Subcutaneous abdominal adipose tissue (tissue), 5 donors: Measurements from ENCODE around the gene APBB2.
"Not testable (repeated sequence)": the region's sequence is repeated elsewhere in the genome, so short reads cannot be mapped to it uniquely, and the experiment has no call there.

Experiments used
- H3K27ac ChIP-seq: one replicate; pipeline ENCODE4 v1.7.0; 2013; ENCODE audit warnings: low read depth, mild to moderate bottlenecking, inconsistent platforms, low read length, moderate library complexity
- H3K27me3 ChIP-seq, 5 donors: one replicate each; pipeline ENCODE4 v1.7.0; 2013; ENCODE audit warnings: low read length in 5 of 5, inconsistent platforms in 1 of 5; ENCODE audit not compliant: control insufficient read depth in 5 of 5, insufficient read depth in 4 of 5
- H3K36me3 ChIP-seq, 5 donors: one replicate each; pipeline ENCODE4 v1.7.0; 2013; ENCODE audit warnings: low read length in 5 of 5; ENCODE audit not compliant: control insufficient read depth in 5 of 5, insufficient read depth in 5 of 5
- H3K4me1 ChIP-seq, 5 donors: one replicate each; pipeline ENCODE4 v1.7.0; 2013; ENCODE audit warnings: low read length in 5 of 5, mild to moderate bottlenecking in 3 of 5, moderate library complexity in 1 of 5; ENCODE audit not compliant: control insufficient read depth in 5 of 5, insufficient read depth in 5 of 5
- H3K4me3 ChIP-seq, 5 donors: one replicate each; pipeline ENCODE4 v1.7.0; 2013; ENCODE audit warnings: low read length in 5 of 5, low read depth in 1 of 5
- H3K9ac ChIP-seq, 5 donors: one replicate each; pipeline ENCODE4 v1.7.0; 2013; ENCODE audit warnings: low read length in 5 of 5, mild to moderate bottlenecking in 4 of 5, moderate library complexity in 3 of 5
- H3K9me3 ChIP-seq, 5 donors: one replicate each; pipeline ENCODE4 v1.7.0; 2013; ENCODE audit warnings: low read length in 5 of 5; ENCODE audit not compliant: control insufficient read depth in 5 of 5
- donor health status: healthy.
- donor health status: healthy.
- donor health status: healthy.
- donor health status: healthy.
- donor health status: healthy.

The APBB2 gene

DNA sequence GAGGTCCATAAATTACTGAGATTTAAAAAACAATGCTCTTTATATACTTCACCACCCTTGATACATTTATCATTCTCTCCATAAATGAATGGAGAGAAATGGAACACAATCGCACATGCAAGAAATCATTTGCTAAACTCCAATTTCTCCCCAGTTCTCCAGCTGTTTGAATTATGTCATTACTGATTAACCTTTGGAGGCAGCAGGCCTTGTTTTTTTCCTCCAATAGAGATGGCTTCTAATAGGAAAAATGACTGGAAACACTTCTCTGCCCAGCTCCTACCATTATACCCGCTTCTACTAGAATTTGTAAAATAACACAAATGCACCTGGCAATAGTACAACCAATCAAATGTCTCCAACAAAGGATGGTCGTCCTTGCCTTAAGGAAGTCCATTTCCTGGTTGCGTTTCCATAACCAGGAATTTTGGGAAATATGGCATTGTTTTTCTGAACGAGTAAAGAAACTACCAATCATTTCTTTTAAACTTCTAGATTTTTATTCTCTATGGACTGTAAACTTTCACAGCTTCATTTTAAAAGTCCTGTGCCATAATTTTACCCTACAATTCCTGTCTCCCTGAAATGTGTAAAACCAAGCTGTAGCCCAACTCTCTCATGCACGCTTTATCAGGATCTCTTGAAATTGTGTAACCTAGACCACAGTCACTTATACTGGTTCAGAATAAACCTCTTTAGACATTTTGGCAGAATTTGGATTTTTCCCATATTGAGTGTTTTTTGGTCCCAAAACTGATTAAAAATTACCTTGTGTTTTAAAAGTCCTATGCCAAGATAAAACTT is 60.1 kb downstream of the APBB2 start:
- Histone ChIP-seq H3K4me3 (no peak overlapping the region), H3K9ac (no peak overlapping the region), H3K9me3 (no peaks in the 10 kb centered on the region), H3K27ac (peak overlapping the region; percentile 88), H3K4me1 (peaks cover 3 to 37% (median 31%) of the 10 kb centered on the region in 5 donors), H3K27me3 (no peaks in the 10 kb centered on the region), H3K36me3 (no peaks in the 10 kb centered on the region)

DNA sequence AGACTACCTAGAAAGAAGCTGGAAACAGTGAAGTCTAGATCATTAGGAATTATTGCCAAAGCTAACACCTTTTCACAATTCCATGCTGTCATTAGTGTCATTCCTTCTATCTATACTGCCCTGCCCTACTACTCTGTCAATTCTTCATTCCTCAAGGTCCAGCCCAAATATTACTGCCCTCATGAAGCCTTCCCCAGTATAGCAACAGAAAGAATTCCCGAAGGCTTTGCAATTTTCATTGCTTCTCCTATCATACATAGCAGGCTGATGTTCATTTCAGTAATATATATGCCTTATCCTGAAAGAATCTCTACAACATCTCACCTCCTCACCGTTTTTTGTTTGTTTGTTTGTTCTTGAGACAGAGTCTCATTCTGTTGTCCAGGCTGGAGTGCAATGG is 63.9 kb downstream of the APBB2 start:
- Histone ChIP-seq H3K36me3 (no peaks in the 10 kb centered on the region), H3K27ac (peak overlapping the region; percentile 51), H3K4me3 (no peak overlapping the region), H3K27me3 (no peaks in the 10 kb centered on the region), H3K4me1 (peaks cover 5 to 47% (median 41%) of the 10 kb centered on the region in 5 donors), H3K9ac (no peak overlapping the region), H3K9me3 (no peaks in the 10 kb centered on the region)

DNA sequence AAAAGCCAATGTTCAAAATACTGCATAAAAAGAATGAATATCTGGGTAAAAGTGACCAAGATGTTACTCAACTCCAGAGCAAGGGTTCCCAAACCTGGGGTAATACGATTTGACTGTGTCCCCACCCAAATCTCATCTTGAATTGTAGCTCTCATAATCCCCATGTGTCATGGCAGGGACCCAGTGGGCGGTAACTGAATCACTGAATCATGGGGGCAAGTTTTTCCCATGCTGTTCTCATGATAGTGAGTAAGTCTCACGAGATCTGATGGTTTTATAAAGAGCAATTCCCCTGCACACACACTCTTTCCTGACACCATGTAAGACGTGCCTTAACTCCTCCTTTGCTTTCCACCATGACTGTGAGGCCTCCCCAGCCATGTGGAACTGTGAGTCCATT is 64.8 kb downstream of the APBB2 start:
- H3K27me3 ChIP-seq, H3K9ac ChIP-seq, H3K36me3 ChIP-seq, H3K9me3 ChIP-seq, H3K4me3 ChIP-seq: not testable (repeated sequence)
- Histone ChIP-seq H3K27ac (peak overlapping the region; percentile 51), H3K4me1 (peaks cover 5 to 54% (median 43%) of the 10 kb centered on the region in 5 donors)

DNA sequence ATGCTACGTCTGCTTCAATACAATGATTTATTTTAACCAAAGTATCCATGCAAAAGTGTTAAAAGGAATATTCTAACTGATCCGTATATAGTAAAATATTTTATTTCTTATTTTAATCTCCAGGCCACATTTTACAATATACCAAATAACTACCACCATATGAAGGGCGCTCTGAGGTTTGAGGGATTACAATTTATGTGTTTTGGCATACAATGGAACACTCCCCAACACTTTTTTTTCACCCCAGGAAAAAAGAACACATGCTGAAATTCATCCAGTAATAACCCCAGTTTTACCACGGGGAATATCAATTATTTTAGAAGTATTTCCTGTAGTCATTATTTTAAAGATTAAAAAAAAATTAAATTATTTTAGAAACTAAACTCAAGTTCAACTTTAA is 65.4 kb downstream of the APBB2 start:
- H3K27me3 ChIP-seq, result no peaks in the 10 kb centered on the region
- no peak overlapping the region for H3K4me3 ChIP-seq
- peak overlapping the region; percentile 65 for H3K27ac ChIP-seq
- no peaks in the 10 kb centered on the region for H3K9me3 ChIP-seq
- H3K9ac ChIP-seq, result no peak overlapping the region
- H3K36me3 ChIP-seq, result no peaks in the 10 kb centered on the region
- peaks cover 5 to 56% (median 43%) of the 10 kb centered on the region in 5 donors for H3K4me1 ChIP-seq

DNA sequence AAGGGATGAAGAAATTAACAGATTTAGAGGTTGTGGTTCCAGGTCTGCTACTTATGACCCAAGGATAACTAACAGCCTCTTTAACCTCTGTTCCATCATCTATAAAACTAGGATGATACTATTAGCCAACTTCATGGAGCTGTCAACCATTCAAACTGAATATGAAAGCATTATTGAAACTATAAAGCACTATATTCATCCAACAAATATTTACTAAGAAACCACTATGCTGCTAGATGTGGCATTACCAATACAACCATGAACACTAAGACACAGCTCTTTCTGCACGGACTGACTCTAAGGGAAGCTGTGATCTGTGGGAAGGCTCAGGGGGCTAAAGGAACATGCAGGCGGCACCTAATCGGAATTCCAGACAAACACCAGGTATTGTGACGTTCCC is 66.0 kb downstream of the APBB2 start:
- peak overlapping the region; percentile 65 for H3K27ac ChIP-seq
- no peak overlapping the region for H3K4me3 ChIP-seq
- no peaks in the 10 kb centered on the region for H3K9me3 ChIP-seq
- peak overlapping the region in 1 of 5 donors; percentile 6 for H3K9ac ChIP-seq
- peaks cover 5 to 59% (median 47%) of the 10 kb centered on the region in 5 donors for H3K4me1 ChIP-seq
- H3K36me3 ChIP-seq, result no peaks in the 10 kb centered on the region
- H3K27me3 ChIP-seq, result no peaks in the 10 kb centered on the region

DNA sequence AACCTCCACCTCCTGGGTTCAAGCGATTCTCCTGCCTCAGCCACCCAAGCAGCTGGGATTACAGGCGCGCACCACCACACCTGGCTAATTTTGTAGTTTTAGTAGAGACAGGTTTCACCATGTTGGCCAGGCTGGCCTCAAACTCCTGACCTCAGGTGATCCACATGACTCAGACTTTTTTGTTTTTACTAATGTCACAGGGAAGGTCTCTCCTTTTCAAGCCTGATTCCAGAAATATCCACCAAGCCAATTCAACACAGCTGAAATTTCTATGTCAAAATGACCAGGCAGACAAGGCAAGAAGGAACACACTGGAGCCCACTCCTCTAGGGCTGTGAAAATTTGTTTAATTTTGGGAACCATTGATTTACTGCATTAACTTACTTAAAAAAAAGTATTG is 66.8 kb downstream of the APBB2 start:
- H3K9ac ChIP-seq, H3K36me3 ChIP-seq, H3K4me3 ChIP-seq, H3K27me3 ChIP-seq, H3K9me3 ChIP-seq: not testable (repeated sequence)
- Histone ChIP-seq H3K27ac (peak overlapping the region; percentile 95), H3K4me1 (peaks cover 5 to 66% (median 54%) of the 10 kb centered on the region in 5 donors)

DNA sequence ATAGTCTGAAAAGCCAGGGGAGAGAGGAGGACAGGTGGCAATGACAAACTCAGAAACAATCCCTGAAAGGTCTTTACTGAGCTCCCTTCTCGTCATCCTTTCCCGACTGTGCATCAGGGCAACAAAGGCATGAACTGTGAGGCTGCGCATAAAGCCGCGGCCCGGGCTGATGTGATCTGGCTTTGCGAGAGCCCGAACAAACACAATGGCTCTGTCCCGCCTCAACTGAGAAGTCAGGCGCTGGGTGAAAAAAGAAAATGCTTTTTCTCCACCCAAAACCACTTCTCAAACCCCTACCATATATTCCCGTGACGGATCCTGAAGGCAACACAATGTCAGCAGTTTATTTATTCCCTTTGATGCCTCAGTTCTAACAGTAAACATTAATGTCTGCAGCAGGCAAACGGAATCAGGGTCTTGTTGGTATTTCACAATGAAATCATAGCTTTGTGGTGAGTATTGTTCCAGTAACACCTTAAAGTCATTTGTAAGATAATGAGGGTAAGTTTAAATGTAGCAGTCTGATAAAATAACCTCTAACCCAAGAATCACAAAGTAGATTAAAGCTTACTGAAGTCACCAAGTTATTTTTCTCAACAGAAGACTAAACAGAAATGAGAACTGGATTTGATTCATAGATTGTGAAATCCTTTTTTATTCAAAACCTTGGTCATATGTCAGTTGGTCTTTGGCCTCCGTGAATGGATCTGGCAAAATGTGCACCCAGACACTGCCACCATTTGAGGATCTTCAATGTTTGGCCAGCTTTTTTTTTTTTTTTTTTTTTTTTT is 67.4 kb downstream of the APBB2 start:
- no peaks in the 10 kb centered on the region for H3K36me3 ChIP-seq
- no peaks in the 10 kb centered on the region for H3K9me3 ChIP-seq
- H3K9ac ChIP-seq, result peak overlapping the region in 4 of 5 donors; percentile 11 to 48 (median 35)
- no peaks in the 10 kb centered on the region for H3K27me3 ChIP-seq
- H3K4me3 ChIP-seq, result peak overlapping the region in 1 of 5 donors; percentile 27
- peaks cover 5 to 73% (median 61%) of the 10 kb centered on the region in 5 donors for H3K4me1 ChIP-seq
- peak overlapping the region; percentile 95 for H3K27ac ChIP-seq

DNA sequence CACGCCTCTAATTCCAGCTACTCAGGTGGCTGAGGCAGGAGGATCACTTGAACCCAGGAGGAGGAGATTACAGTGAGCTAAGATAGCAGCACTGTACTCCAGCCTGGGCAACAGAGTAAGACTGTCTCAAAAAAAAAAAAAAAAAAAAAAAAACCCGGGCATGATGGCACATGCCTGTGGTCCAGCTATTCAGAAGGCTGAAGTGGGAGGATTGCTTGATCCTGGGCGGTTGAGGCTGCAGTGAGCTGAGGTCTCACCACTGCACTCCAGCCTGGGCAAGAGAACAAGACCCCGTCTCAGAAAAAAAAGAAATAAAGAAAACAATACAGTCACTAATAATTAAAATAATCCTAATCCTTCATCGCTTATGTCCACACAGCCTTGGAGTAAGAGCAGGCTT is 68.1 kb downstream of the APBB2 start:
- Histone ChIP-seq H3K27me3 (no peaks in the 10 kb centered on the region), H3K4me1 (peaks cover 5 to 80% (median 68%) of the 10 kb centered on the region in 5 donors), H3K9ac (peak overlapping the region in 1 of 5 donors; percentile 48), H3K9me3 (no peaks in the 10 kb centered on the region), H3K36me3 (peaks cover 0 to 4% (median 1%) of the 10 kb centered on the region in 5 donors), H3K4me3 (no peak overlapping the region), H3K27ac (peak overlapping the region; percentile 95)

DNA sequence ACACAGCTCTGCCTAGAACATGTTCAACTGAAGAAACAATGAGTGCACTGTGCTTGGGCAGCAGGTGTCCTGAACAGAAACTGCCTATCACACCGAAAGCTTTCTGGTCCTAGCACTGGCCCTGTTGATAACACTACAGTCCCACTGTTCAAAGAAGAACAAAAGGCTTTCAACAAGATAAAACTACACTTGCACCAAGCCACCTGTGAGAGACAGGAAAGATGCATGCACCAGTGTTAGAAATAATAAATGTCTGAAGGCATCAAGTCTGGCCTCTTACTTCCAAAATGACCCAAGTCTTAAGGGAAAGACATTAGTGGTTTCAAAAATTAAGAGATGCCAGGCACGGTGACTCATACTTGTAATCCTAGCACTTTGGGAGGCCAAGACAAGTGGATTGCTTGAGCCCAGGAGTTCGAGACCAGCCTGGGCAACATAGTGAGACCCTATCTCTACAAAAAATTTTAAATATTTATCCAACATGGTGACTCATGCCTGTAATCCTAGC is 68.7 kb downstream of the APBB2 start:
- Histone ChIP-seq H3K27me3 (no peaks in the 10 kb centered on the region), H3K4me3 (no peak overlapping the region), H3K36me3 (peaks cover 0 to 8% (median 5%) of the 10 kb centered on the region in 5 donors), H3K4me1 (peaks cover 5 to 84% (median 68%) of the 10 kb centered on the region in 5 donors), H3K9ac (peak overlapping the region in 2 of 5 donors; percentile 17 to 38), H3K9me3 (no peaks in the 10 kb centered on the region), H3K27ac (peak overlapping the region; percentile 95)

DNA sequence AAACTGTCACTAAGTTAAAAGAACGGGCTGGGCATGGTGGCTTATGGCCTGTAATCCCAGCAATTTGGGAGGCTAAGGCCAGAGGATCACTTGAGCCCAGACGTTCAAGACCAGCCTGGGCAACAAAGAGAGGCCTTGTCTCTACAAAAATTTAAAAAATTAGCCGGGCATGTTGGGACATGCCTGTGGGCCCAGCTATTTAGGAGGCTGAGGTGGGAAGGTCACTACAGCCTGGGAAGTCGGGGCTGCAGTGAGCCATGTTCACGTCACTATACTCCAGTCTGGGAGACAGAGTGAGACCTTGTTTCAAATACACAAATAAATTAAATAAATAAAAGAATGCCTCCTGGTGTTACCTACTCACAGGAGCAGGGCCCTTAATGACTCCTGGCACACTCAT is 69.5 kb downstream of the APBB2 start:
- Histone ChIP-seq H3K9ac (peak overlapping the region in 1 of 5 donors; percentile 38), H3K36me3 (peaks cover 0 to 11% (median 5%) of the 10 kb centered on the region in 5 donors), H3K4me1 (peaks cover 5 to 81% (median 68%) of the 10 kb centered on the region in 5 donors), H3K9me3 (no peaks in the 10 kb centered on the region), H3K27me3 (no peaks in the 10 kb centered on the region), H3K27ac (peak overlapping the region; percentile 95), H3K4me3 (no peak overlapping the region)
